Occipital lobe (tissue), 2 donors: Measurements from ENCODE around the gene CATSPERZ. TPM values are rescaled to one million over a fixed set of nuclear protein-coding genes. Genes with fewer than 3 reads are reported as not detected.

Source experiments
- DNase-seq: peaks from one replicate; lab custom pipeline; 2025; lab: John Stamatoyannopoulos, UW
- total RNA-seq: library from RNA; depleted of rRNA; stranded (reverse); fragments of >200 nt; gene quantifications from one replicate; pipeline ENCODE4 v1.2.3, GENCODE V29; 2014

The CATSPERZ gene
- total RNA-seq, 1 donor from 2014 or later = 1.7 TPM

GRCh38 chr11:64263947-64264317 is 36.2 kb upstream of the CATSPERZ start:
- no peak for DNase-seq

GRCh38 chr11:64264371-64264852 is 35.7 kb upstream of the CATSPERZ start:
- DNase-seq = no peak

GRCh38 chr11:64265176-64266160 is 34.7 kb upstream of the CATSPERZ start:
- DNase-seq = no peak

- no peak for DNase-seq
Measured at GRCh38 chr11:64266339-64266738, 33.8 kb upstream of the CATSPERZ start.

- no peak for DNase-seq
Measured at GRCh38 chr11:64267207-64267945, 32.8 kb upstream of the CATSPERZ start.

GRCh38 chr11:64268025-64268892 is 31.9 kb upstream of the CATSPERZ start:
- no peak for DNase-seq

GRCh38 chr11:64268893-64269539 is 31.1 kb upstream of the CATSPERZ start:
- no peak for DNase-seq

GRCh38 chr11:64269540-64270220 is 30.5 kb upstream of the CATSPERZ start:
- DNase-seq = peak; percentile 99

GRCh38 chr11:64275031-64275800 is 24.9 kb upstream of the CATSPERZ start:
- no peak for DNase-seq

GRCh38 chr11:64275841-64276240 is 24.3 kb upstream of the CATSPERZ start:
- DNase-seq = no peak

- no peak for DNase-seq
Measured at GRCh38 chr11:64276653-64277431, 23.3 kb upstream of the CATSPERZ start.

- no peak for DNase-seq
Measured at GRCh38 chr11:64278576-64279190, 21.5 kb upstream of the CATSPERZ start.

GRCh38 chr11:64281957-64282770 is 18.0 kb upstream of the CATSPERZ start:
- DNase-seq = no peak

- DNase-seq = no peak
Measured at GRCh38 chr11:64283092-64283491, 17.1 kb upstream of the CATSPERZ start.

GRCh38 chr11:64284048-64284961 is 15.9 kb upstream of the CATSPERZ start, which contains the start of gene BAD:
BAD (minus strand) TSS chr11:64284665; CDS start chr11:64284368, 297 bp downstream.
- peak; percentile 96 for DNase-seq
